Forelimb muscle (tissue), 1 donor: ENCODE data around the gene VASP. TPM values are rescaled to one million over a fixed set of nuclear protein-coding genes. Genes with fewer than 3 reads are reported as not detected.

Experiments used
- DNase-seq: peaks from one replicate; pipeline ENCODE4 v3.0.0-alpha.2; 2013; ENCODE audit warnings: low read depth
- polyA plus RNA-seq: library from polyadenylated mRNA; unstranded; fragments of 120-200 nt; gene quantifications from one replicate; pipeline ENCODE4 v1.2.1, GENCODE V29; 2013; ENCODE audit not compliant: insufficient read length

Gene VASP
- polyA plus RNA-seq, 1 donor, result 50.8 TPM

DNA sequence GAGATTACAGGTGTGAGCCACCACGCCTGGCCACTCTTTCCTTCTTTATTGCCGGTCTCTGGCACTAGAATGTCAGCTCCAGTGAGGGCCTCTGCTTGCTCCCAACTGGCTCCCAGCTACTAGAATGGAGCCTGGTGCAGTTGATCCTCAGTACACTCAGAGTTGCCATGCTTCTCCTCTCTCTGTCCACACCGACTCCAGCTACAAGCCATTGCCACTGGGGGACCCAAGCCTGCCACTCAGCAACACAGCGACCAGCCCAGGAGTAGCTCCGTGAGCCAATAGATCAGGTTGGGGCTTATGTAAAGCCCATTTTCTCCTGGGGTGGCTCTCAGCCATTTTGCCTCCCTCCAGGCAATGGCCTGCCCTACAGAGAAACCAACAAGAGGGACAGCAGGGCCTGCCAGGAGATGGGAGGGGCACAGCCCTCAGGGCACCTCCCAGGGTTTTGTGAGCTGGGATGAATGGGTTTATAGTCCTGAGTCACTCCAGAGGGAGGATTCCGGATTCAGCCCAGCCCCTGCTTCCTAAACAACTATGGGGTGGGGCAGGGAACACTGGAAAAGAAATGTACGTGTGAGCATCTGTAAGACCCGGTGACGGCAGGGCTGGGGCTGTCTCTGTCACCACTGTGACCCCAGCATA lies 40.8 kb downstream of the VASP start:
- DNase-seq, result no peak

- no peak for DNase-seq
Observed at GRCh38 chr19:45553464-45553863, 46.2 kb downstream of the VASP start.

GRCh38 chr19:45554481-45554880 lies 47.2 kb downstream of the VASP start:
- no peak for DNase-seq

DNA sequence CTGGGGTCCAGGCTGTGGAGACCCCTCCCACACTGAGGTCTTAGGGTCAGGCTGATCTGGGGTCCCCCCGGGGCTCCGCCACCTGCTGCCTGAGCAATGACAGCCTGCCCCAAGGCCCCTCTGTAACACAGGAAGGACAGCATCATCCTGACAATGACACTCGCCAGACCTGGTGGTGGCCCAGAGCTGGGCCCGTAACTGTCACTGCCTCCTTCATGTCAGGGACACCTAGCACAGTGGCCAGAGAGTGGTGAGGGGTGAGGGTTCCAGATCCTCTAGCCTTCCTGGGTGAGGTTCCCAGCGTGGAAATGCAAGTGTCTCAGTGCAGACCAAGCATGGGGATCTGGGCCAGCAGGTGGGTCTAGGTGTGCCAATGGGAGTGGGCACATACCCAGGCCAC lies 49.6 kb downstream of the VASP start:
- DNase-seq, result no peak

DNA sequence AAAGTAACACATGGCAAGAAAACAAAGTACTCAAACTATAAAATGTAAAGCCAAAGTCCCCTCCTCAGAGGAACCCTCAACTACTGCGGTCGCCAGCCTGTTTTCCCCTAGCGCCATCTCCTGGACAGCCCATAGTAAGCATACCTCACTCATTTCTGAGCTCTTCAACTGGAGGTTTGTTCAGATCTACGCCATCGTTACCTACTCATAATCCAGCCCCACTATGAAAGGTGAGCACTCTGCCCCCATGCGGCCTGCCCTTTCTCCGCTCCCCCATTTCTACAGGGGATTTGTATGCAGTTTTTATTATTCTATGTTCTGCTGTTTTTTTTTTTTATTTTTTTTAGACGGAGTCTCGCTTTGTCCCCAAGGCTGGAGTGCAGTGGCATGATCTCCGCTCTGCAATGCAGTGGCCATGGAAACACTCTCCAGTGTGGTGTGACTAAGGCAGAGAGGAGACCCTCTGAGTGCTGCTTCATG lies 51.2 kb downstream of the VASP start:
- DNase-seq, result no peak

GRCh38 chr19:45560038-45560437 lies 52.8 kb downstream of the VASP start:
- no peak for DNase-seq

GRCh38 chr19:45560686-45561085 lies 53.4 kb downstream of the VASP start:
- DNase-seq, result no peak

DNA sequence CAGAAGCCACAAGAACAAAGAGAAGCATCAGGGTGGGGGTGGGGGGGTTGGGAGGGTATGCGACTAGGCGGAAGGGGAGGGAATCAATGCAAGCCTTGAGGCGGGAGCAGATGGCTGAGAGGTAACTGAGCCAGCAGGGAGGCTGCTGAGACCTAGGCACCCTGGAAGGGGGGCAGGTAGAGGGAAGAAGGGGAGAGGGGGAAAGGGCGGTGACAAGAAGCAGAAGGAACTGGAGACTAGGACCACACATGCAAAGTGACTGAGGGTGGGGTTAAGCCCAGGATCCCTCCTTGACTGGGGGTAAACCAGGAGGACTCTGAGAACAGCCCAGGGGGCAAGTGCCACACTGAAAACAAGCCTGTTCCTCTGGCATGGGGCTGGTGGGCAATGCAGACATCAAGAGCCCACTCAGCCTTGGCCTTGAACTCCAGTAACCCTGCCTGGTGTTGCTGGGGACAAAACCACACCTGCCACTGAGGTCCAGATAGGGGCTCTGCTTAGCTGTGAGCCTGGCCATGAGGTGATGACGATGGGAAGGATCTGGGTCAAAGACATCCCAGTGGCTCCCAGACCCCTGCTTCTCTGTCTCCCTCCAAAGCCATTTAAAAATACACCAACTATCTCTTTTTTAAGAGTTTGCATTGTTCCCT lies 57.0 kb downstream of the VASP start:
- no peak for DNase-seq

DNA sequence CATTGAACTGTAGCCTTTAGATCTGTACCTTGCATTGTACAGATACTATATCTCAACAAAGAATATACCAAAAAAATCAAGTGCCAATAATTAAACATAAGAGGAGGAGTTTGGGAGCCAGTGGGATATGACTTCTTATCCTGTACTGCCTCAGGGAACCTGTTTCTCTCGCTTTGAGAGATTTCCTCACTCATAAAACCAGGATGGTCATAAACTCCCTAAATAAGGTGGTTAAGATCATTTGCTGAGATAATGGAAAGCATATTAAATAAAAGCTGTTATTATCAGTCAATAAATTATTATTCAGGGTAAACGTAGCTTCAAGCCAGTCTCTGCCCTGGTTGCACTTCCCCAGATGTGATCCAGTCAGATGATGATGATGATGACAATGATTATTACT lies 60.3 kb downstream of the VASP start:
- no peak for DNase-seq

- no peak for DNase-seq
Observed at GRCh38 chr19:45568732-45569131, 61.5 kb downstream of the VASP start.

DNA sequence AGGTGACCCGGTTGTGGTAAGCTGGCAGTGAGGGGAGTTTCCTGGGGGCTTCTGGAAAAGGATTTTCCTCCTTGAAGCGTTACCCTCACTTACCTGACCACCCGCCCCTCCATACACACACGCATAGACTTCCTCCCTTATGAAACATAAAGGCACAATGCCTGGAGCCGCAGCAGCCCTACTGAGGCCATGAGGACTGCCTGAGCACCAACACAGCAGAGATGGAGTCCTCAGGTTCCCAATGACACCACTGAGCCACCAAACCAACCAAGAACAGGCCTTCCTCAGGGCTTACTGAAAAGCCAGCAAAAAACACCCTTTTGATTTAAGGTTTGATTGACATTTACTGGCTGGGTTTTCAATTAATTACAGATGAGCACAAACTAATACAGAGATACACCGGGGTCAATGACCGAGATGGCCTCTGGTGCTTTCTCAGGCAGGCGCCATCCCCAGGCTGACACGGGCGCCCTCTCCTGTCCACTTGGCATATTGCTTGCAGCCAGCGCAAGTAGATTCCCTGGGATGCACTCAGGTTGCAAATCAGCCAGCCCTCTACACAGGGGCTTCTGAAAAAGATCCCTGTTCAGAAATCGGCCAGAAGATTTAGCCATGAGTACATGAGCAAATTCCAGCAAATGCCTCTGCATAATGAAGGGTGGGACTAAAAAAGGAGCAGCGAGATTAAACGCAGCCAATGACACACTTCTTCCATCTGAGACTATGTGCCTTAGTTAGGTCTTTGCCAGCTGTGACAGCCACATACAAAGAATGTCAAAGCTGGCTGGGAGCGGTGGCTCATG lies 62.5 kb downstream of the VASP start:
- DNase-seq, result no peak

- no peak for DNase-seq
Observed at GRCh38 chr19:45571457-45572220, 64.4 kb downstream of the VASP start.

DNA sequence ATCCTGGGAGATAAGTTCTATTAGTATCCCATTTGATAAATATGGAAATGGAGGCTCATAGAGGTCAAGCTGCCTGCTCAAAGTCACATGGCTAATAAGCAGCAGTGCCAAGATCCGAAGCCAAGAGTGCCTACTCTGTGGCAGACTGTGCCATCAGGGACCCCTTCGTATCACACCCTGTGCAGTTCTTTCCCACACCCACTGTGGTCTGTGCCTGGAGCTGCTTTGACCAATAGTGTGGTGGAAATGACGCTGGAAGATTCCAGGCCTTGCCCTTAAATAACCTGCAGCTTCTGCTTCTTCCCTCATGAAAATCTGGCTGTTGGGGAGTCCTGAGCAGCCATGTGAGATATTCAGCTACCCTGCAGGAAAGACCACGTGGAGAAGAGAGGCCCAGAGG lies 67.2 kb downstream of the VASP start:
- DNase-seq, result no peak

DNA sequence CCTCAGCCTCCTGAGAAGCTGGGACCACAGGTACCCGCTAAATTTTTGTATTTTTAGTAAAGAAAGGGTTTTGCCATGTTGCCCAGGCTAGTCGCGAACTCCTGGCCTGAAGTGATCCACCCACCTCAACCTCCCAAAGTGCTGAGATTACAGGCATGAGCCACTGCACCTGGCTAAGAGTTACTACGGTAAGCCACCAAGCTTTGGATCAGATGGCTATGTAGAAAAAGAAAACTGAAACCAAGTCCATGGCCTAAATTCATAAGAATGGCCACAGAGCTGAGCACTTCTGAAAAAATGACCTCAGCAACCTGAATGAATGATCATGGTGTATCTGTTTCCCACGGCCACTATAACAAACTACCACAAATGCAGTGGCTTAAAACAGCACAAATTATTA lies 67.9 kb downstream of the VASP start:
- no peak for DNase-seq

Other genes with a start within 250 kb of the VASP start
- gene CKM, start 184.6 kb upstream of the VASP start, polyA plus RNA-seq, result 3,869 TPM
- 0.20 TPM for gene KLC3, start 166.7 kb upstream of the VASP start, polyA plus RNA-seq
- gene ERCC2, start 136.9 kb upstream of the VASP start, polyA plus RNA-seq, result 18.0 TPM
- gene PPP1R13L, start 102.4 kb upstream of the VASP start, polyA plus RNA-seq, result 3.9 TPM
- 5.8 TPM for gene POLR1G, start 100.8 kb upstream of the VASP start, polyA plus RNA-seq
- gene ERCC1, start 83.6 kb upstream of the VASP start, polyA plus RNA-seq, result 94.2 TPM
- 41.0 TPM for gene FOSB, start 39.5 kb upstream of the VASP start, polyA plus RNA-seq
- gene RTN2, start 10.4 kb upstream of the VASP start, polyA plus RNA-seq, result 165 TPM
- gene PPM1N, start 9.0 kb upstream of the VASP start, polyA plus RNA-seq, result 1.0 TPM
- gene OPA3, start 77.3 kb downstream of the VASP start, polyA plus RNA-seq, result 7.2 TPM
- 1.5 TPM for gene GPR4, start 94.7 kb downstream of the VASP start, polyA plus RNA-seq
- gene EML2, start 131.9 kb downstream of the VASP start, polyA plus RNA-seq, result 8.9 TPM
- 0.15 TPM for gene GIPR, start 160.7 kb downstream of the VASP start, polyA plus RNA-seq
- gene SNRPD2, start 184.5 kb downstream of the VASP start, polyA plus RNA-seq, result 268 TPM
- gene QPCTL, start 185.2 kb downstream of the VASP start, polyA plus RNA-seq, result 4.4 TPM
- 13.5 TPM for gene FBXO46, start 223.4 kb downstream of the VASP start, polyA plus RNA-seq
- not detected for gene MEIOSIN, start 226.0 kb downstream of the VASP start, polyA plus RNA-seq